Epithelial cell of proximal tubule (primary cell): ENCODE measurements around the gene RBM18. TPM values are rescaled to one million over a fixed set of nuclear protein-coding genes. Genes with fewer than 3 reads are reported as not detected.

Experiments used
- DNase-seq: peaks from one replicate; pipeline ENCODE4 v3.0.0-alpha.2; 2011; ENCODE audit warnings: low read depth
- H3K4me3 ChIP-seq: 2 replicates; pipeline ENCODE4 v1.5.1; 2011; ENCODE audit warnings: low read depth, mild to moderate bottlenecking, low read length
- CTCF ChIP-seq: conservative IDR thresholded peaks from 2 replicates; pipeline ENCODE4 v1.5.1; 2012; ENCODE audit warnings: low read depth, mild to moderate bottlenecking, low read length
- total RNA-seq: library from RNA; depleted of rRNA; stranded (reverse); fragments of >200 nt; gene quantifications from 2 replicates; pipeline ENCODE4 v1.2.3, GENCODE V29; 2015

The RBM18 gene
- total RNA-seq, 1 donor from 2014 or later: 13.9 TPM

DNA sequence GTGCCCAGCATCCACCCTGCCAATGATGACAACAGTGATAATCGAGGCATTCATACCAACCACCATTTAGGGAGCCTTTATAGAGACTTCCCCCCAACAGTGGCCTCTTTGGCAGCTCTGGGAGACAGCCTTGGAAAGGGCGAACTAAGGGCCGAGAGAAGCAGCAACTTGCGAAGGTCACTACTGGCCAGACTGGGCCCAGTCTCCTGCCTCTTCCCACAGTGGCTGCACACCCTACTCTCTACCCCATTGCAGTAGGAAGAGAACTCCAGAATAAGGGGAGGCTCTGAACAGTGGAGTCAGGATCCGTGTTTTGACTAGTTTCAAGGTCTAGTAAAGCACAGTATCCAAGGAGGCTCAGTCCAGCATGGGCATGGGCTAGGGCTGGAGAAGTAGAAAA is 41.2 kb downstream of the RBM18 start:
- no peak for TF ChIP-seq CTCF
- H3K4me3 ChIP-seq: no peak overlapping the region
- no peak for DNase-seq

- no peak for DNase-seq
- no peak for TF ChIP-seq CTCF
- no peak overlapping the region for H3K4me3 ChIP-seq
Observed at GRCh38 chr9:122222791-122223190, 41.8 kb downstream of the RBM18 start.

GRCh38 chr9:122221183-122221811 is 43.3 kb downstream of the RBM18 start:
- no peak overlapping the region for H3K4me3 ChIP-seq
- no peak for TF ChIP-seq CTCF
- no peak for DNase-seq

GRCh38 chr9:122220673-122221182 is 43.9 kb downstream of the RBM18 start:
- DNase-seq: no peak
- no peak overlapping the region for H3K4me3 ChIP-seq
- no peak for TF ChIP-seq CTCF

DNA sequence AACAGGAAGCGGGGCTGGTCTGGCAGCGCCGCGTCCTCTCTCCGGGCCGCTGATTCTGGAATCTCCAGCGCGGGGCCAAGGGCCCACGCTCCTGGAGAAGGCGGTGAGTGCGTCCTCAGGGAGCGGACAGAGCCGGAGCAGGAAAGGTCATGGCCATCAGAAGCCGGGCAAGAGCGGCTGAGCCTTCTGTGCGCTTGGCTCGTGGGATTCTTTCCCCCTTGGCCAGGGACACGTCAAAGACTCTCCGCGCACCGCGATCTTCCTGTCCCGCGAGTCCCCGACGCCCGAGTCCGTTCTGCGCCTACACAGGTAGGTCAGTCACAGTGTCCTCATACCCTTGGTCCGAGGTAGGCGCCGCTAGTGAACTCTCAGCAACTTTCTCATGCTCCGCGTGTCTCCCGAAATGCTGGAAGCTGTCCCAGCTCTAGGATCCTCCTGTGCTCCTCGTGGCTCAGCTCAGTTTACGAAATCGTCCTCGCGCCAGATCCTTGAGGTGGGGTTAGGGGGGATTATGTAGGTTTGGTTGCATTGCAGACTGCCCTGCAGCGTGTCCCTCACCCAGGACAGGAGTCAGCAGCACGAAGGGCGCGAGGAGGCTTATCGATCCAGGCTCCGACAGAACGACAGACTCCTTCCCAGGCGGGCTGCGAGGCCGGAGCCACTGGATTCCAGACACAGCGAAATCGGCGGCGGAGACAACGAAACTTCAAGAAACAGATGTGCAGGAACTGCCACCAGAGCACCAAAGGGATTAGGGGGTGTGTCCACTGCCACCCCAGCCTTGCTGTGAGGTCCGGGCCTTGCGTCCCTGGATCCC is 44.6 kb downstream of the RBM18 start:
- no peak for DNase-seq
- peak overlapping the region; percentile 14 for H3K4me3 ChIP-seq
- no peak for TF ChIP-seq CTCF

DNA sequence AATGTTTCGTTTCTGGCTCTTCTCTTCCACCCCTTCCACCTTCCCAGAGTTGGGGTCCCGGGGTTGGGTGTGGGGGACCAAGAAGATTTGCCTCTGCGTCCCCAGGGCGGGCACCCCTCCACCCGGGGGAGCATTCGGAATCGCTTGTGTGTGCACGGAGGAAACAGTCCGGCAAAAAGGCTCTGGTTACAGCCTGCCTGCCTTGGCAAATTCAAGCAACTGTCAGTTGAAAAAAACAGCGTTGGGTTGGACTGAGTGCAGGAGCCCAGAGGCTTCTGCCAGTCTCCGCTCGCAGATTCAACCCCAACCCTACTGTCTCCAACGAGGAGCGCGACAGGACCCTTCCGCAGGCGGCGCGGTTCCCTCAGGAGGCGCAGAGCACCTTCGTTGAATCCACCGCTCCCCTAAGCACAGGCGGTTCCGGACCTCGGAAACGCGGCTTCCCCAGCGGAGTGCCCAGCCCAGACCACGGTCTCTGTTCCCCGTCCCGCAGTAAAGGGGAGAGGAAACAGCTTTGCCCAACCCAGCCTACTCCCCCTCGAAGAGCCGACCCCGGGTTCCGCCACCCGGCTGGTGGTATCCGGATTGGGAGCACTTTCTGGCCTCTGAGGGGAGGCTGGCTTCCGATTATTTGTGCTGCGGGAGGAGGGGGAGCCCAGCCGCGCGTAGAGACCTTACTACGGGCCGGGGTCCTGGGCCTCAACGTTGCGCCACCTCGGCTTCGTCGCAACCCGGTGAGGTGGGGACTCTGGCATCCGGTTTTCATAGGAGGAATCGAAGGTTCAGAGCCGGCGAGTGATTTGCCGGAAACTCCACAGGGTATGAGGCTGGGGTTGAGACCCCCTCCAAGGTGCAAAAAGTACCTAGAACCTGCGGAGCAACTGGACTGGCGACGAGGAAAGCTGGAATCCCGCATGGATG is 45.4 kb downstream of the RBM18 start:
- peak overlapping the region; percentile 14 for H3K4me3 ChIP-seq
- DNase-seq: no peak
- TF ChIP-seq CTCF: no peak
